ENCODE measurements around the gene OR12D1.

The OR12D1 gene

GRCh38 chr6:29465279-29465678 is 50.6 kb downstream of the OR12D1 start:
- no peak for TF ChIP-seq CTCF (IDR thresholded peaks at IDR 0.05; ENCODE audit: low read length, missing control alignments)
- no peak for DNase-seq (ENCODE audit: low read depth)
- H3K4me3 ChIP-seq (replicated peaks; ENCODE audit: low read depth, low read length): no peak overlapping the region

DNA sequence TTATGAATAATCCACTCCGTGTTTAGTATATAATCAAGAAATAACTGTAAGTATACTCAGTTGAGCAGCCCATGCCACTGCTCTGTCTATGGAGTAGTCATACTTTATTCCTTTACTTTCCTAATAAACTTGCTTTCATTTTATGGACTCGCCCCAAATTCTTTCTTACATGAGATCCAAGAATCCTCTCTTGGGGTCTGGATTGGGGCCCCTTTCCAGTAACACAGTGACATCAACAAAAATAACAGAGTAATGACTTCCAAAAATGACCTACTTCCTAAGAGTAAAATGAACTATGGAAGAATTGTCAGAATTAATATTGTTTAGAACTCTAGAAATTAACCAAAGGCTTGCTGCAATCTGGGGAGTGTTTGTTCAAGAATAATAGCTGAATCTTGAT is 51.1 kb downstream of the OR12D1 start:
- DNase-seq (ENCODE audit: low read depth): no peak
- no peak overlapping the region for H3K4me3 ChIP-seq (replicated peaks; ENCODE audit: low read depth, low read length)
- no peak for TF ChIP-seq CTCF (IDR thresholded peaks at IDR 0.05; ENCODE audit: low read length, missing control alignments)

DNA sequence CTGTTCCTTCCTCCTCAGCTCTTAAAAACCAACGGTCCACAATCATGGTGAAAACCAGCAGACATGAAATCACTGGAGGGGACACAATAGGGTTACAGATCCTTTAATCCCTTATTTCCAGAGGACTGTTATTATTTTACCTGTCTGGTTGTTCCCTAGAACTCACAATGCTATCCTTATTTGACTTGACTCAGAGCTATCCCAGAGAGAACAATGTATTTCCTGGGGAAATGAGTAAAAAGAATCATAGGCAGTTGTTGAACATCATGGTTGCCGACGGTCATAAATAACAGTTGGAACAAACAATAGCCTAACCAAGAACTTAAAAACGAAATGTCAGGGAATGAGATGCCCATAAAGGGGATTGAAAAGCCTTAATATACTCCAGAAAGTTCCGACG is 51.5 kb downstream of the OR12D1 start:
- no peak for DNase-seq (ENCODE audit: low read depth)
- no peak overlapping the region for H3K4me3 ChIP-seq (replicated peaks; ENCODE audit: low read depth, low read length)
- TF ChIP-seq CTCF (IDR thresholded peaks at IDR 0.05; ENCODE audit: low read length, missing control alignments): no peak
